ENCODE data around the gene KCNJ8.
A peak's percentile ranks its signal among the peaks of the same experiment; 100 is the strongest.
"Not testable (repeated sequence)": the region's sequence is repeated elsewhere in the genome, so short reads cannot be mapped to it uniquely, and the experiment has no call there.

KCNJ8 gene

DNA sequence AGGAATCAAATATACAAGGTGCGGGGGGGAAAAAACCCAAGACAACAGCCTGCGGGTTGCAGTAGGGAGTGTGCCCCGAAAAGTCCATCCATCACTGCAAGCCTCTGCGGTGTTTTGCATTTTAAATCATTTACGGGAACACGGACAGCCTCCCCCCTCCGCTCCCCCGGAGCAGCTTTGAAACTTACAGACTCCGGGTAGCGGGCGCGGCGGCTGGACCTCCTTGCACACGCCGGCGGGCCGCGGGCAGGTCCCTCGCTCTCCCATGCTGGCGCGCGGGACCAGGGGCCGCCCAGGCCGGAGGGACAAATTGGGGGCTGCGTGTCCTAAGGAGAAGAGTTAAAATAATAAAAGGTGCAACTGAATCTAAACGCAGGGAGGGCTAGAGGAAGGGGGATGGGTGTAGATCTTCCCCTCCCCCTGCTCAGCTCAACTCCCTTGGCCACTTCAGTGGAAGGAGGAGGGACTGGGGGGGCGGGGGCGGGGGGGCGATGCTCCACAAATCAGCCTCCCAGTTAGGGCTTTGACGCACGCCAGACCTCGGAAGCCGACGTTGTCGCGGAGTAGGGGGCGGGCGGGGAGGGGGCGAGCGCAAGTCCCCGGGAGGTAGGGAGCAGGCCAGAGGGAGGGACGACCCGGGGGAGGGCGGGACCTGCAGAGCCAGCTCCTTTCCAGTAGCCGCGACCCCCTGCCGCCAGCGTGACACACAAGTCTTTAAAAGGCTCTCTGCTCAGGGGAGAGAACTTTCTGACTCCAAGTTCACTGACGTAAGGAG, at the start of gene KCNJ8:
KCNJ8 (minus strand) TSS at position 349 of the 775 bp plus-strand sequence. CDS start 1,090 bp downstream, outside the sequence.
- H3K4me3 Mint-ChIP-seq, result peak within 1 kb of the TSS; percentile 36
- no peak within 1 kb of the TSS for H3K27ac Mint-ChIP-seq
- peaks cover 6% of the 10 kb centered on the region for H3K4me1 Mint-ChIP-seq (ENCODE audit: low read depth)
- peaks cover 57% of the 10 kb centered on the region for H3K27me3 Mint-ChIP-seq
- H3K9me3 Mint-ChIP-seq, result no peaks in the 10 kb centered on the region
- H3K36me3 Mint-ChIP-seq (ENCODE audit: low read depth), result no peaks in the 10 kb centered on the region

DNA sequence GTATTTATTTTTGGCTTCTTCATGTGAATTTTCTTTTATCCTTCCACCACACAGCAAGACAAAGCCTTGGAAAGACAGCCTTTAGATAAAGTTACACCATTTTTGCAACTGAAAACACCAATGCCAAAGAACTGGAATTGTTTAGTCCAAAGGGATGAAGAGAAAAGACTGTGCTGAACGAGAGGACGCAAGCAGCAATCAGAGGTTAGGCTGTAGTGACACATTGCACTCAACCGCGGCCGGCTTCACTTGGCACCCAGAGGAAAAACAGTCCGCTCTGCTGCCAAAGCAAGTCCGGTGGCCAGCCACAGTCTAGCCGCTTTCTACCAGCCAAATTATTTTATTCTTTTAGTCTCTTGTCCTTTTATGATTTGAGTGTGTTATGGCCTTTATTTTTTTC, 49.1 kb upstream of the KCNJ8 start:
- H3K36me3 Mint-ChIP-seq (ENCODE audit: low read depth), result no peaks in the 10 kb centered on the region
- H3K4me3 Mint-ChIP-seq, result no peak overlapping the region
- no peaks in the 10 kb centered on the region for H3K4me1 Mint-ChIP-seq (ENCODE audit: low read depth)
- H3K27me3 Mint-ChIP-seq, result no peaks in the 10 kb centered on the region
- no peak overlapping the region for H3K27ac Mint-ChIP-seq
- H3K9me3 Mint-ChIP-seq, result no peaks in the 10 kb centered on the region

GRCh38 chr12:21819678-21820077, 45.2 kb upstream of the KCNJ8 start:
- no peaks in the 10 kb centered on the region for H3K4me1 Mint-ChIP-seq (ENCODE audit: low read depth)

DNA sequence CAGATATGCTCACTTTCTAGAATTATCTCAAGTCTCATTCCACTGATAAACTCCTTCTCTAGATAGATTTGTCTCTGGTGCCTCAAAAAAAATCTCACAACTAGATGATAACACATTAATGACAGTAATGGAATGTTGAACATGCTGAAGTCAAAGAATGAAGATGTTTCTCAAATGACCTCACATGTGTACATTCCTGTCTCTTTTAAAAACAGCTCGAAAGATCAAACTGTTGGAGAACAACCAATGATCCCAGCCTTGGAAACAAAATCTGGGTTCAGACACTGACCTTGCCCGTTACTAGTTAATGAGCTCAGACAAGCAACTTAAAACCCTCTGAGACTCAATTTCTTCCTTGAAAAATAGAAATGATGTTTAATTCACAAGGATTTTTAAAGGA, 44.7 kb upstream of the KCNJ8 start:
- no peaks in the 10 kb centered on the region for H3K9me3 Mint-ChIP-seq
- H3K27ac Mint-ChIP-seq, result no peak overlapping the region
- H3K36me3 Mint-ChIP-seq (ENCODE audit: low read depth), result no peaks in the 10 kb centered on the region
- H3K27me3 Mint-ChIP-seq, result no peaks in the 10 kb centered on the region
- no peak overlapping the region for H3K4me3 Mint-ChIP-seq
- H3K4me1 Mint-ChIP-seq (ENCODE audit: low read depth), result no peaks in the 10 kb centered on the region

More at GRCh38 chr12:21819678-21820077, 45.2 kb upstream of the KCNJ8 start:
- Mint-ChIP-seq H3K36me3 (ENCODE audit: low read depth) (no peaks in the 10 kb centered on the region), H3K9me3 (no peaks in the 10 kb centered on the region), H3K27me3 (no peaks in the 10 kb centered on the region), H3K4me3 (no peak overlapping the region), H3K27ac (no peak overlapping the region)

DNA sequence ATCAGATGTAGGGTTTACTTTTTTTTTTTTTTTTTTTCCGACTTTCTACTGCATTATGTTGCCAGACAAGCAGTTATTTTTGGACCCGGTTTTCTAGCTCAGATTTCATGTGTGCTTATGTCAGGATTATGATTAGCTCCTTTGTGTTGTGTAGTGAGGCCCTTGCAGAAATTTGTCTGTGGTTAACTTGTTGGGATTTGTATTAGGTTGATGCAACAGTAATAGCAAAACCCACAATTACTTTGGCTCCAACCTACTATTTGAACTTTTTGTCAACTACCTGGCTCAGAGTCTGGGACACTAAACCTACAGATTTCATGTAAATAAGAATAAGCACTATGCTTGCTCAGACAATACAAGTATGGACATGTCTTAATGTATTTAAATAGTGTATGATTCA, 44.1 kb upstream of the KCNJ8 start:
- Mint-ChIP-seq H3K4me3 (no peak overlapping the region), H3K27ac (no peak overlapping the region), H3K4me1 (ENCODE audit: low read depth) (no peaks in the 10 kb centered on the region), H3K9me3 (no peaks in the 10 kb centered on the region), H3K27me3 (no peaks in the 10 kb centered on the region), H3K36me3 (ENCODE audit: low read depth) (no peaks in the 10 kb centered on the region)

DNA sequence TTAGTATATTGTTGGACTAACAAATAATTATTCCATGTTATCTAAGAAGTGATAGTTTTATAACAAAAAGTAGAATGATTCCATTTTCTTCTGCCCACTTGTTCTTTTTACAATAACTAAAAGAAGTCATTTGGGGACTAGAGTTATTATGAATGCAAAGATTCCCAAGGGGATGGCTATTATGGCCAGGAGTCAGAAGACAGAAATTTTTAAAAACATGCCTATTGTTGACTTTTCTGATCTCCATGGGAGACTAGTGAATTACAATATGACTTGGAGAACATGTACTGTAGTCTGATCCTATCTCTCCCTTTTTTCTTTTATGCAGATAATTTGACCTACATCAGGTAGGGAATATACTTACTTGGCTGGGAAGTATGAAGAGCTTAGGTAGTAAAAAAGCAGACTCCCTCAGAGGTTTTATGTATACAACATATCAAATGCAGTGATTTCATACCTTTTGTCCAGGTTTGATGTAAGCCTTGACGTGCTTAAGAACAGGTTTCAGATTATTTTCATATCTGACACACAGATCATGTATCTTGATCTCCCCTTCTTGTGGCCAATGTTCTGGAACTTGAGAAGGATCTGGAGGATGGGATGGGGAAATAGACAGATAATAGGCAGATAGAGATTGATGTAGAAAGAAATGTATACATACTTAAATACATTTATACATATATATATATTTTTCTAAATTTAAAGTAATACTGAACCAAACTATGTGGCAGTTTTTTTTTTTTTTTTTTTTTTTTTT, 41.0 kb upstream of the KCNJ8 start:
- H3K27me3 Mint-ChIP-seq, result no peaks in the 10 kb centered on the region
- no peaks in the 10 kb centered on the region for H3K4me1 Mint-ChIP-seq (ENCODE audit: low read depth)
- H3K36me3 Mint-ChIP-seq (ENCODE audit: low read depth), result no peaks in the 10 kb centered on the region
- no peaks in the 10 kb centered on the region for H3K9me3 Mint-ChIP-seq
- H3K27ac Mint-ChIP-seq, result no peak overlapping the region
- H3K4me3 Mint-ChIP-seq, result no peak overlapping the region

DNA sequence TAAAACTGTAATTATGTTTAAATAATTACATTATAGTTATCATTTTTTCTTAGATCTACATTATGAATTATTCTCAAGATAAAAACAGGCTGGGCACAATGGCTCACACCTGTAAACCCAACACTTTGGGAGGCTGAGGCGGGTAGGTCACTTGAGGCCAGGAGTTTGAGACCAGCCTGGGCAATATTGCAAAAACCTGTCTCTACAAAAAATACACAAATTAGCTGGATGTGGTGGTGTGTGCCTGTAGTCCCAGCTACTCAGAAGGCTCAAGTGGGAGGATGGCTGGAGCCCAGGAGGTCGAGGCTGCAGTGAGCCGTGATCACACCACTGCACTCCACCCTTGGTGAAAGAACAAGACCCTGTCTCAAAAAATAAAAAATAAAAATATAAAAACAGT, 40.3 kb upstream of the KCNJ8 start:
- Mint-ChIP-seq H3K4me1 (ENCODE audit: low read depth) (no peaks in the 10 kb centered on the region), H3K27ac (no peak overlapping the region), H3K9me3 (peaks cover 4% of the 10 kb centered on the region), H3K36me3 (ENCODE audit: low read depth) (no peaks in the 10 kb centered on the region), H3K27me3 (no peaks in the 10 kb centered on the region), H3K4me3 (no peak overlapping the region)

- H3K4me1 Mint-ChIP-seq (ENCODE audit: low read depth), result no peaks in the 10 kb centered on the region
- H3K36me3 Mint-ChIP-seq (ENCODE audit: low read depth), result no peaks in the 10 kb centered on the region
- H3K27me3 Mint-ChIP-seq, result no peaks in the 10 kb centered on the region
- H3K4me3 Mint-ChIP-seq, result no peak overlapping the region
- H3K27ac Mint-ChIP-seq, result no peak overlapping the region
- H3K9me3 Mint-ChIP-seq, result peaks cover 4% of the 10 kb centered on the region
Observed at GRCh38 chr12:21814327-21814726, 39.8 kb upstream of the KCNJ8 start.

DNA sequence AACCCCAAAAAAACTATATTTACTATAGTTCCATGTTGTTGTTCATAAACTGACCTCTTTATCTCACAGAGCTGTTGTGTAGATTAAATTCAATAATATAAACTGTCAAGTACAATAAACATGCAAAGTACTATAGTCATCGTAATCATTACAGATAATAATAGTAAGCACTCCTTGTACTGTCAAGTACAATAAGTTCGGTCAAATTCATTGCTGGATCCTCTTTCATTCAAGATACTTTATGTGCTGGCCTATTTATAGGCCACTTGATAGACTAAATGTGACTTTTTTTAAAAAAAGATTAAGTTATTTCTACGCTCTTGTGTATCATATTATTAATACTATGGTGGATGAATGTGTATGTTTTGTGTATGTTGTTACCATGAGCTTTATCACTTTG, 39.2 kb upstream of the KCNJ8 start:
- Mint-ChIP-seq H3K4me1 (ENCODE audit: low read depth) (no peaks in the 10 kb centered on the region), H3K4me3 (no peak overlapping the region), H3K27ac (no peak overlapping the region), H3K36me3 (ENCODE audit: low read depth) (no peaks in the 10 kb centered on the region), H3K27me3 (no peaks in the 10 kb centered on the region), H3K9me3 (peaks cover 4% of the 10 kb centered on the region)

DNA sequence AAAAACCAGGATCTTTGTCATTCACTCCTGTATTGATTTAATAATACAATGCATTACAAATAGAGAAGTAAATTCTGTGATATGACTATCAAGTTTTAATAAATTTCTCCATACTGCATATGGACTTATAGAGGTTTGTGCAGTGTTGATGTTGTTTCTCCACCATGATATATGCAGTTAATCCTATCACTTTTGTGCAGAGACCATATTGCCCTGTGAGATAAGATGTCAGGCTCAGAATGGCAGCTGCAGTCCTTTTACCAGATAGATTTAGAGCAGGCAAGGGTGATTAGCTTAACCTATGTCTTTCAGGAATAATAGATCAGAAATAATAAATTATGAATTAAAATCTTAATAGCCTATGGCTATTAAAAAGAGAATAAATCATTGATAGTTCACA, 38.6 kb upstream of the KCNJ8 start:
- H3K27ac Mint-ChIP-seq, result no peak overlapping the region
- H3K36me3 Mint-ChIP-seq (ENCODE audit: low read depth), result no peaks in the 10 kb centered on the region
- no peaks in the 10 kb centered on the region for H3K4me1 Mint-ChIP-seq (ENCODE audit: low read depth)
- H3K27me3 Mint-ChIP-seq, result no peaks in the 10 kb centered on the region
- no peak overlapping the region for H3K4me3 Mint-ChIP-seq
- peaks cover 4% of the 10 kb centered on the region for H3K9me3 Mint-ChIP-seq

DNA sequence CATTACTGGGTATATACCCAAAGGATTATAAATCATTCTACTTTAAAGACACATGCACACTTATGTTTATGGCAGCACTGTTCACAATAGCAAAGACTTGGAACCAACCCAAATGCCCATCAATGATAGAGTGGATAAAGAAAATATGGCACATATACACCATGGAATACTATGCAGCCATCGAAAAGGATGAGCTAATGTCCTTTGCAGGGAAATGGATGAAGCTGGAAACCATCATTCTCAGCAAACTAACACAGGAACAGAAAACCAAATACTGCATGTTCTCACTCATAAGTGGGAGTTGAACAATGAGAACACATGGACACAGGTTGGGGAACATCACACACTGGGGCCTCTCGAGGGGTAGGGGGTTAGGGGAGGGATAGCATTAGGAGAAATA, 37.8 kb upstream of the KCNJ8 start:
- not testable (repeated sequence) for H3K4me1 Mint-ChIP-seq (ENCODE audit: low read depth); H3K4me3 Mint-ChIP-seq; H3K27ac Mint-ChIP-seq; H3K36me3 Mint-ChIP-seq (ENCODE audit: low read depth); H3K9me3 Mint-ChIP-seq; H3K27me3 Mint-ChIP-seq

DNA sequence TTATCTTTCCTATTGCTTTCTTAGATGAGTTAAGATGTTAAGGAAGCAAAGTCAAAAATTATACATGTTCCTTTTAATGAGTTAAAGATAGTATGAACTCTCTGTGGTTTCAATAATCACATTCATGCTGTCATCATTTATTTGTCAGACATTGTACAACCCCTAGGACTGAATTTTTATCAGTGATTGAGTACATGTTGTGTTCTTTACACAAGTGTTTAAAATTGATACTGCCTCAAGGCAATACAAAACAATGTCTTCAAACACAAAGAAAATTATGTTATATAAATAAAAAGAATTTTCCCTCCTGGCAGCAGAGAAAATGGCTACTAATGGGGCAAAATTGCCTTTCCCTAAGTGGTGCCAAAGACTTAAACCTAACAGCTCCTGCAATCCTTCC, 34.6 kb upstream of the KCNJ8 start:
- no peak overlapping the region for H3K27ac Mint-ChIP-seq
- H3K36me3 Mint-ChIP-seq (ENCODE audit: low read depth), result no peaks in the 10 kb centered on the region
- no peaks in the 10 kb centered on the region for H3K4me1 Mint-ChIP-seq (ENCODE audit: low read depth)
- peaks cover 4% of the 10 kb centered on the region for H3K9me3 Mint-ChIP-seq
- no peak overlapping the region for H3K4me3 Mint-ChIP-seq
- H3K27me3 Mint-ChIP-seq, result no peaks in the 10 kb centered on the region

DNA sequence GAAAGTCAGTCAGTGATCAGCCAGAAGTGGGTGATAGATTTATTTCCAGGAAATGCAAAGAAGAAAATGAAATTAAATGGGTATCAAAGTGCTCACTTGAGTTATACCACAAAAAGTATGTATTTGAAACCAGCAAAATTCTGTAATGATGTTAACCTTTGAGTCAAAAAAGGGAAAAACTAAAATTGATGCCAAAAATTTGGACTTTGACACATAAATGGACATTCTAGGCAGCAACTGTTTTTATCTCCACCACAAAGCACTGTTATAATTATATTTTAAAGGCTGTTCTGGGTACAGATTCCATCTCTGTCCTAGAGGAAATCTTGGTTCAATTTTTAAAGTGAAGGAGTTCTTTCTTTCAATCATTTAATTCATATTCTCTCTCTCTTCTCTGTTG, 31.7 kb upstream of the KCNJ8 start:
- Mint-ChIP-seq H3K36me3 (ENCODE audit: low read depth) (no peaks in the 10 kb centered on the region), H3K4me3 (no peak overlapping the region), H3K27me3 (no peaks in the 10 kb centered on the region), H3K9me3 (peaks cover 4% of the 10 kb centered on the region), H3K4me1 (ENCODE audit: low read depth) (no peaks in the 10 kb centered on the region), H3K27ac (no peak overlapping the region)

DNA sequence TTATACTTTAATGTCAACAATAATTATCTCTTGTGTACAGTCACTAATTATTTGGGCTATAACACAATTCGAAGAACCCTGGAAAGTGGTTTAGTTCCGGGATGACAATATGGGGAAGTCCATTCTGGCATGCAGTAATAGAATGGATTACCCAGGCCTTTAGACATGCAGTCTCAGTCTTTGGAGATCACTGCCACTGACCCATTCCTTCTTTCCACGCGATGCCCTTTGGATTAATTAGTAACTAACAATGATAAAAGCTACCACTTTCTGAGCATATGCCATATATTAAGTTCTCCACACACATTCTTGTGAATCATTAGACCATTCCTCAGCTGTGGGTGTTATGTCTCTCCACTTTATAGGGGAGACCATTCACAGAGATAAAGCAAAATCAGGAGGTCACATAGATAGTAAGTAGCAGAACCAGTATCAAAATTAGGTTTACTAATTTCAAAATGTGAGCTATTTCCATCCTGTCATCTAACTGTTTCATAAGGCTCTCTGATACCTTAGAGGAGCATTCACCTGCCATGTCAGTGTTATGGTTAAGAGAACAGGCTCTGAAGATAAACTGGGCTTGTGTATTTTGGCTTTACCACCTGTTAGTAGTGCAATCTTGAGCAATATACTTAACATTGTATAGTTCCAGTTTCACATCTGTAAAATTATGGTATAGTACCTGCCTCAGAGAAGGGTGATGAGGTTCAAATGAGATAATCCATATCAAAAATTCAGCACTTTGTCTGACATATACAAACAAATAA, 27.2 kb upstream of the KCNJ8 start:
- Mint-ChIP-seq H3K27me3 (no peaks in the 10 kb centered on the region), H3K9me3 (no peaks in the 10 kb centered on the region), H3K36me3 (ENCODE audit: low read depth) (no peaks in the 10 kb centered on the region), H3K4me3 (no peak overlapping the region), H3K4me1 (ENCODE audit: low read depth) (no peaks in the 10 kb centered on the region), H3K27ac (no peak overlapping the region)

GRCh38 chr12:21800011-21800410, 25.5 kb upstream of the KCNJ8 start:
- Mint-ChIP-seq H3K4me3 (no peak overlapping the region), H3K9me3 (no peaks in the 10 kb centered on the region), H3K27ac (no peak overlapping the region), H3K27me3 (no peaks in the 10 kb centered on the region), H3K36me3 (ENCODE audit: low read depth) (no peaks in the 10 kb centered on the region), H3K4me1 (ENCODE audit: low read depth) (no peaks in the 10 kb centered on the region)
